Measurements from ENCODE around the gene TAS2R46. TPM values are rescaled to one million over a fixed set of nuclear protein-coding genes. Genes with fewer than 3 reads are reported as not detected.

TAS2R46 gene
- total RNA-seq, 1 experiment from 2014 or later: 1.2 TPM

DNA sequence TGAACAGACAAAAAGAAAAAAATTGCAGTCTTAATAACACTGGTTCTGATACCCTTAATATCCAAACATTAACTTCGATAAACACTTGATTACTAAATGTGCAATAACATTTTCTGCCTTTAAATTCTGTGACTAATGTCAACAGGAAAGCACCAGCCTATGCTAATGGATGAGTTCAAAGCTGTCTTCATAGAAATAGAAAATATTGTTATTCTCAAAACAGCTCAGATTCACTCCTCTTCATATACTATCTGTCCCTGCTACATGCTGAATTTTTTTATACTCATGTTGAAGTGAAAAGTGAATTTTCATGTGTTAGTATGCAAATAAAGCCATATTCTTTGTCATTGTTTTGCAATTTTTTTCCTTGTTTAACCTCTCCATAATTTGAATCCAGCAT is 16.2 kb upstream of the TAS2R46 start:
- Histone ChIP-seq H3K36me3 (ENCODE audit: low read depth) (no peaks in the 10 kb centered on the region), H3F3A (ENCODE audit: insufficient read depth, low read depth) (no peaks in the 10 kb centered on the region), H3K9me2 (ENCODE audit: insufficient read depth) (no peaks in the 10 kb centered on the region), H3K4me1 (replicated peaks; ENCODE audit: insufficient read depth) (no peaks in the 10 kb centered on the region), H3K4me2 (no peak overlapping the region), H2AFZ (no peak overlapping the region), H3K9me3 (ENCODE audit: insufficient read depth, low read depth) (peaks cover 3% of the 10 kb centered on the region; the same call in 1 of the 2 replicates), H3K4me3 (no peak overlapping the region), H3K79me2 (ENCODE audit: low read depth) (no peaks in the 10 kb centered on the region), H3K27me3 (ENCODE audit: insufficient read depth, low read depth) (no peaks in the 10 kb centered on the region), H4K20me1 (ENCODE audit: insufficient read depth) (no peaks in the 10 kb centered on the region), H3K27ac (no peak overlapping the region)
- ChIA-PET POLR2A (ENCODE audit: unreplicated experiment) (no interaction called here), CTCF (no interaction called here)
- BruUV-seq (replicated peaks): no TSS peak
- no peak for DNase-seq
- intact Hi-C loops (cut with micrococcal nuclease; ENCODE audit: unreplicated experiment): no loop called here
- no peak for TF ChIP-seq EZH2 (IDR thresholded peaks at IDR 0.05; ENCODE audit: low read depth)
- TF ChIP-seq, protein P1, sequence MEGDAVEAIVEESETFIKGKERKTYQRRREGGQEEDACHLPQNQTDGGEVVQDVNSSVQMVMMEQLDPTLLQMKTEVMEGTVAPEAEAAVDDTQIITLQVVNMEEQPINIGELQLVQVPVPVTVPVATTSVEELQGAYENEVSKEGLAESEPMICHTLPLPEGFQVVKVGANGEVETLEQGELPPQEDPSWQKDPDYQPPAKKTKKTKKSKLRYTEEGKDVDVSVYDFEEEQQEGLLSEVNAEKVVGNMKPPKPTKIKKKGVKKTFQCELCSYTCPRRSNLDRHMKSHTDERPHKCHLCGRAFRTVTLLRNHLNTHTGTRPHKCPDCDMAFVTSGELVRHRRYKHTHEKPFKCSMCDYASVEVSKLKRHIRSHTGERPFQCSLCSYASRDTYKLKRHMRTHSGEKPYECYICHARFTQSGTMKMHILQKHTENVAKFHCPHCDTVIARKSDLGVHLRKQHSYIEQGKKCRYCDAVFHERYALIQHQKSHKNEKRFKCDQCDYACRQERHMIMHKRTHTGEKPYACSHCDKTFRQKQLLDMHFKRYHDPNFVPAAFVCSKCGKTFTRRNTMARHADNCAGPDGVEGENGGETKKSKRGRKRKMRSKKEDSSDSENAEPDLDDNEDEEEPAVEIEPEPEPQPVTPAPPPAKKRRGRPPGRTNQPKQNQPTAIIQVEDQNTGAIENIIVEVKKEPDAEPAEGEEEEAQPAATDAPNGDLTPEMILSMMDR (conservative IDR thresholded peaks at IDR 0.05): no peak

- H3K27me3 ChIP-seq (ENCODE audit: insufficient read depth, low read depth): no peaks in the 10 kb centered on the region
- no peak for TF ChIP-seq EZH2 (IDR thresholded peaks at IDR 0.05; ENCODE audit: low read depth)
- TF ChIP-seq, protein P1 (conservative IDR thresholded peaks at IDR 0.05): no peak
- H3K27ac ChIP-seq: no peak overlapping the region
- ChIA-PET POLR2A (ENCODE audit: unreplicated experiment) (no interaction called here), CTCF (no interaction called here)
- no peaks in the 10 kb centered on the region for H3K9me3 ChIP-seq (ENCODE audit: insufficient read depth, low read depth)
- H3F3A ChIP-seq (ENCODE audit: insufficient read depth, low read depth): no peaks in the 10 kb centered on the region
- no peaks in the 10 kb centered on the region for H4K20me1 ChIP-seq (ENCODE audit: insufficient read depth)
- no peaks in the 10 kb centered on the region for H3K4me1 ChIP-seq (replicated peaks; ENCODE audit: insufficient read depth)
- intact Hi-C loops (cut with micrococcal nuclease; ENCODE audit: unreplicated experiment): no loop called here
- H3K79me2 ChIP-seq (ENCODE audit: low read depth): no peaks in the 10 kb centered on the region
- no peak overlapping the region for H3K4me2 ChIP-seq
- DNase-seq: no peak
- no peak overlapping the region for H2AFZ ChIP-seq
- no TSS peak for BruUV-seq (replicated peaks)
- H3K36me3 ChIP-seq (ENCODE audit: low read depth): no peaks in the 10 kb centered on the region
- no peak overlapping the region for H3K4me3 ChIP-seq
- H3K9me2 ChIP-seq (ENCODE audit: insufficient read depth): no peaks in the 10 kb centered on the region
Observed at GRCh38 chr12:11075642-11076041, 13.5 kb upstream of the TAS2R46 start.

DNA sequence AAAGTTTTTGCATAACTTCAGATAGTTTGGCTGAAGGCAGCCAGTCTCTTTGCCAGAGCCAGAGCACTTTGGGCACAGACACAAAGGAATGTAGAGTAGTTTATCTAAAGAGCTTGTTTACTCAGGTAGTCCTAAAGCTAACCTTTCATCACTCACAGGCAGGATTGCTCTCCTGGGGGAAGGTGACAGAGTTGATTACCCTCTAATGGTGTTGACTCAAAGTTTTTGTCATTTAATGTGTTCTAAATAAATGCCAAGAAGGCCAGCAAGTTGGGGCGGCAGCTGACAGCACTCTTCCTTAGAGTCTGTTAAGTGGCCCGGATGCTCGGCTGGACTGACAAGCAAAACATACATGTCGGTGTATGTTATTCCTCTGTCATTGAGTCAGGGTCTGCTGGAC is 9.3 kb upstream of the TAS2R46 start:
- BruUV-seq (replicated peaks): no TSS peak
- H3K36me3 ChIP-seq (ENCODE audit: low read depth): no peaks in the 10 kb centered on the region
- H3K27ac ChIP-seq: no peak overlapping the region
- no peaks in the 10 kb centered on the region for H4K20me1 ChIP-seq (ENCODE audit: insufficient read depth)
- intact Hi-C loops (cut with micrococcal nuclease; ENCODE audit: unreplicated experiment): no loop called here
- H2AFZ ChIP-seq: no peak overlapping the region
- H3K79me2 ChIP-seq (ENCODE audit: low read depth): no peaks in the 10 kb centered on the region
- ChIA-PET CTCF (no interaction called here), POLR2A (ENCODE audit: unreplicated experiment) (no interaction called here)
- H3K4me3 ChIP-seq: no peak overlapping the region
- H3K4me2 ChIP-seq: no peak overlapping the region
- H3F3A ChIP-seq (ENCODE audit: insufficient read depth, low read depth): no peaks in the 10 kb centered on the region
- no peaks in the 10 kb centered on the region for H3K27me3 ChIP-seq (ENCODE audit: insufficient read depth, low read depth)
- DNase-seq: no peak
- no peaks in the 10 kb centered on the region for H3K4me1 ChIP-seq (replicated peaks; ENCODE audit: insufficient read depth)
- no peaks in the 10 kb centered on the region for H3K9me2 ChIP-seq (ENCODE audit: insufficient read depth)
- no peak for TF ChIP-seq EZH2 (IDR thresholded peaks at IDR 0.05; ENCODE audit: low read depth)
- H3K9me3 ChIP-seq (ENCODE audit: insufficient read depth, low read depth): 0 out of 2 replicates have a peak, but pooled peaks cover 2% of the 10 kb centered on the region

DNA sequence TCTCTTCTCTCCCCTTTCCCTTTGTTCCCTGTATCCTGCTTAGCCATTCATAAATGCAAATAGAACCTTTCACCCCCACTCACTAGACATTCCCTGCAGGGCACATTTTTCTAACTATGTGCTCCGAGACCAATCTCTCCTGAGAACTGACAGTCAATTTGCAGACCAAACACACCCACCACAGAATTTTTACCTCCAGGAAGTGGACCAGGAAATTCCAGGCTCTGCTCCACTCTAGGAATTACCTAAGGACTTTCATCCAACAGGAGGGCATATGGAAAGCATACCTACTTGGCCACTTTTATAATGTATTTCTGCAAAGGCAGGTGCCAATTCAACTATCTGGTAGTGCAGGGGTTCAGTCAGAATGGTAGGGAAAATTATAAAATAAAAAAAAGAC is 8.9 kb upstream of the TAS2R46 start:
- intact Hi-C loops (cut with micrococcal nuclease; ENCODE audit: unreplicated experiment): loop anchor here (1.0 kb wide), 1 partner anchor 56 kb away; no protein-coding TSS in a partner anchor
- ChIA-PET POLR2A (ENCODE audit: unreplicated experiment) (no interaction called here), CTCF (no interaction called here)
- H3K36me3 ChIP-seq (ENCODE audit: low read depth): no peaks in the 10 kb centered on the region
- TF ChIP-seq, protein P1 (conservative IDR thresholded peaks at IDR 0.05): no peak
- no peak for TF ChIP-seq EZH2 (IDR thresholded peaks at IDR 0.05; ENCODE audit: low read depth)
- no peak overlapping the region for H3K4me2 ChIP-seq
- DNase-seq: no peak
- H3K79me2 ChIP-seq (ENCODE audit: low read depth): no peaks in the 10 kb centered on the region
- no peaks in the 10 kb centered on the region for H3K9me2 ChIP-seq (ENCODE audit: insufficient read depth)
- H3F3A ChIP-seq (ENCODE audit: insufficient read depth, low read depth): no peaks in the 10 kb centered on the region
- H4K20me1 ChIP-seq (ENCODE audit: insufficient read depth): no peaks in the 10 kb centered on the region
- H3K4me3 ChIP-seq: no peak overlapping the region
- H3K27me3 ChIP-seq (ENCODE audit: insufficient read depth, low read depth): no peaks in the 10 kb centered on the region
- no TSS peak for BruUV-seq (replicated peaks)
- 0 out of 2 replicates have a peak, but pooled peaks cover 2% of the 10 kb centered on the region for H3K9me3 ChIP-seq (ENCODE audit: insufficient read depth, low read depth)
- H2AFZ ChIP-seq: no peak overlapping the region
- H3K4me1 ChIP-seq (replicated peaks; ENCODE audit: insufficient read depth): no peaks in the 10 kb centered on the region
- H3K27ac ChIP-seq: no peak overlapping the region

Data from PC-9 (cell line).